Omental fat pad (tissue), 4 donors: ENCODE measurements around the gene PTPN9. TPM values are rescaled to one million over a fixed set of nuclear protein-coding genes. Genes with fewer than 3 reads are reported as not detected.

Source experiments
- ATAC-seq: fragments of 150-250 bp; one replicate; pipeline ENCODE4 v1.9.1; 2016; ENCODE audit warnings: mild to moderate bottlenecking, moderate library complexity; ENCODE audit not compliant: low FRiP score
- DNase-seq: peaks from one replicate; pipeline ENCODE4 v3.0.0-alpha.2; 2019; ENCODE audit warnings: low spot score
- CTCF ChIP-seq, 3 donors: fragments of 450-650 bp; IDR thresholded peaks; one replicate each; pipeline ENCODE4 v1.5.1; 2016 to 2017; ENCODE audit warnings: antibody characterized with exemption in 3 of 3, mild to moderate bottlenecking in 3 of 3, moderate library complexity in 2 of 3
- total RNA-seq, 4 donors: library from RNA; depleted of rRNA; stranded (reverse); fragments of >200 nt; gene quantifications; one replicate each; pipeline ENCODE4 v1.1.0, GENCODE V29; 2016

The PTPN9 gene
- total RNA-seq, 4 donors from 2014 or later, result 12.4 to 18.9 (median 16.1) TPM

GRCh38 chr15:75436881-75437280 lies 142.2 kb downstream of the PTPN9 start:
- ATAC-seq (no peak), DNase-seq (no peak)
- no peak for TF ChIP-seq CTCF (IDR thresholded peaks at IDR 0.05)

GRCh38 chr15:75431682-75432081 lies 147.4 kb downstream of the PTPN9 start:
- DNase-seq, result no peak
- no peak for ATAC-seq
- TF ChIP-seq CTCF (IDR thresholded peaks at IDR 0.05), result no peak

- no peak for TF ChIP-seq CTCF (IDR thresholded peaks at IDR 0.05)
- ATAC-seq (no peak), DNase-seq (no peak)
Measured at GRCh38 chr15:75431270-75431669, 147.8 kb downstream of the PTPN9 start.

GRCh38 chr15:75430259-75430658 lies 148.9 kb downstream of the PTPN9 start:
- no peak for ATAC-seq

GRCh38 chr15:75428152-75428551 lies 151.0 kb downstream of the PTPN9 start:
- no peak for TF ChIP-seq CTCF (IDR thresholded peaks at IDR 0.05)
- ATAC-seq (no peak), DNase-seq (no peak)

More at GRCh38 chr15:75430259-75430658, 148.9 kb downstream of the PTPN9 start:
- no peak for DNase-seq
- TF ChIP-seq CTCF (IDR thresholded peaks at IDR 0.05), result no peak

GRCh38 chr15:75425966-75426500 lies 153.1 kb downstream of the PTPN9 start:
- ATAC-seq, result no peak
- no peak for TF ChIP-seq CTCF (IDR thresholded peaks at IDR 0.05)
- no peak for DNase-seq

GRCh38 chr15:75422554-75422953 lies 156.6 kb downstream of the PTPN9 start:
- no peak for DNase-seq
- no peak for ATAC-seq
- TF ChIP-seq CTCF (IDR thresholded peaks at IDR 0.05), result no peak
